GM23338 (cell line): ENCODE measurements around the gene UBTD1.

ENCODE experiments used
- EZH2 ChIP-seq: fragments of 200-600 bp; sonication (generic); IDR thresholded peaks from one replicate; pipeline ENCODE4 v1.8.0; 2017; ENCODE audit warnings: antibody characterized with exemption, mild to moderate bottlenecking, low read depth; ENCODE audit not compliant: unreplicated experiment
- POLR2AphosphoS5 ChIP-seq: IDR thresholded peaks from 2 replicates; pipeline ENCODE4 v1.6.1; 2016; ENCODE audit warnings: antibody characterized with exemption, low read depth
- TF ChIP-seq, protein P1 (sequence below): IDR thresholded peaks from one replicate; pipeline ENCODE4 v1.6.1; 2018; ENCODE audit warnings: antibody characterized with exemption; ENCODE audit not compliant: unreplicated experiment
- TF ChIP-seq, protein P2 (sequence below), 2 experiments: fragments of 200-600 bp in 1 of 2; sonication (generic) in 1 of 2; conservative IDR thresholded peaks; 2 replicates each; pipeline versions ENCODE4 v1.5.1 to v1.6.1; 2016 to 2017; ENCODE audit warnings: antibody characterized with exemption in 2 of 2, low read depth in 2 of 2, mild to moderate bottlenecking in 2 of 2, moderate library complexity in 1 of 2

DNA sequence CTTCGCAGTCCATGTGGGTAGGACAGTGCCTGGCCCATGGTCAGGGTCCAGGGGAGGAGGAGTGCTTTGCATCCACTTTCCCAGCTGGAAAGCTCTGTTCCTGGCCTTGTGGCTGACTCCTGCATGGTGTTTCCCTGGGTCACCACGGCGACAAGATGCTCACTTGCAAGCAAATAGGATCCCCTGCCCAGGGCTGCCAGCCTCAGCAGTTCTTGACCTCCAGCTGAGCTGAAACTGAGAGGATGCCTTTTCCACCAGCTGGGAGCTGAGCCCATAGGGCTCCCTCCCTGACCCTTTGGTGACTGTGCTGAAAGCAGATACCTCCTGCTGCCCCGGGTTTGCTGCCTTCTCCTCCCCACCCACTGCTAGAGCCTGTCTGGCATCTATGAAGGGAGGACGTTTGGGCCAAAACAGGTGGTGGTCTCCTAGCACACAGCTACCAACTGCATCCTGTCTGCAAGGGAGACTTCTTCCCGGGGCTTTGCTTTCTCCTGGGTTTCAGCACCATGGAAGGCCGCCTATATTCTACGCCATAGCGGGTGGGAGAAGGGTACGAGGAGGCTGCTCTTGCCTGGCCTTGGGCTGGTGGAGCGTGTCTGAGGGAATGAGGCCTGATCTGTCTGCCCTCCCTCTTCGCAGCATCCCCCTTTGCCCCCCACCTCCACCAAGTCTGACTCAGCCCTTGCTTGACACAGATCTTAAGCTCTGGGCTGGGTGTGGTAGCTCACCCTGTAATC, 34.4 kb downstream of the UBTD1 start:
- TF ChIP-seq POLR2AphosphoS5 (no peak), EZH2 (no peak)
- TF ChIP-seq, protein P1, sequence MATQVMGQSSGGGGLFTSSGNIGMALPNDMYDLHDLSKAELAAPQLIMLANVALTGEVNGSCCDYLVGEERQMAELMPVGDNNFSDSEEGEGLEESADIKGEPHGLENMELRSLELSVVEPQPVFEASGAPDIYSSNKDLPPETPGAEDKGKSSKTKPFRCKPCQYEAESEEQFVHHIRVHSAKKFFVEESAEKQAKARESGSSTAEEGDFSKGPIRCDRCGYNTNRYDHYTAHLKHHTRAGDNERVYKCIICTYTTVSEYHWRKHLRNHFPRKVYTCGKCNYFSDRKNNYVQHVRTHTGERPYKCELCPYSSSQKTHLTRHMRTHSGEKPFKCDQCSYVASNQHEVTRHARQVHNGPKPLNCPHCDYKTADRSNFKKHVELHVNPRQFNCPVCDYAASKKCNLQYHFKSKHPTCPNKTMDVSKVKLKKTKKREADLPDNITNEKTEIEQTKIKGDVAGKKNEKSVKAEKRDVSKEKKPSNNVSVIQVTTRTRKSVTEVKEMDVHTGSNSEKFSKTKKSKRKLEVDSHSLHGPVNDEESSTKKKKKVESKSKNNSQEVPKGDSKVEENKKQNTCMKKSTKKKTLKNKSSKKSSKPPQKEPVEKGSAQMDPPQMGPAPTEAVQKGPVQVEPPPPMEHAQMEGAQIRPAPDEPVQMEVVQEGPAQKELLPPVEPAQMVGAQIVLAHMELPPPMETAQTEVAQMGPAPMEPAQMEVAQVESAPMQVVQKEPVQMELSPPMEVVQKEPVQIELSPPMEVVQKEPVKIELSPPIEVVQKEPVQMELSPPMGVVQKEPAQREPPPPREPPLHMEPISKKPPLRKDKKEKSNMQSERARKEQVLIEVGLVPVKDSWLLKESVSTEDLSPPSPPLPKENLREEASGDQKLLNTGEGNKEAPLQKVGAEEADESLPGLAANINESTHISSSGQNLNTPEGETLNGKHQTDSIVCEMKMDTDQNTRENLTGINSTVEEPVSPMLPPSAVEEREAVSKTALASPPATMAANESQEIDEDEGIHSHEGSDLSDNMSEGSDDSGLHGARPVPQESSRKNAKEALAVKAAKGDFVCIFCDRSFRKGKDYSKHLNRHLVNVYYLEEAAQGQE: no peak
- TF ChIP-seq, protein P2, sequence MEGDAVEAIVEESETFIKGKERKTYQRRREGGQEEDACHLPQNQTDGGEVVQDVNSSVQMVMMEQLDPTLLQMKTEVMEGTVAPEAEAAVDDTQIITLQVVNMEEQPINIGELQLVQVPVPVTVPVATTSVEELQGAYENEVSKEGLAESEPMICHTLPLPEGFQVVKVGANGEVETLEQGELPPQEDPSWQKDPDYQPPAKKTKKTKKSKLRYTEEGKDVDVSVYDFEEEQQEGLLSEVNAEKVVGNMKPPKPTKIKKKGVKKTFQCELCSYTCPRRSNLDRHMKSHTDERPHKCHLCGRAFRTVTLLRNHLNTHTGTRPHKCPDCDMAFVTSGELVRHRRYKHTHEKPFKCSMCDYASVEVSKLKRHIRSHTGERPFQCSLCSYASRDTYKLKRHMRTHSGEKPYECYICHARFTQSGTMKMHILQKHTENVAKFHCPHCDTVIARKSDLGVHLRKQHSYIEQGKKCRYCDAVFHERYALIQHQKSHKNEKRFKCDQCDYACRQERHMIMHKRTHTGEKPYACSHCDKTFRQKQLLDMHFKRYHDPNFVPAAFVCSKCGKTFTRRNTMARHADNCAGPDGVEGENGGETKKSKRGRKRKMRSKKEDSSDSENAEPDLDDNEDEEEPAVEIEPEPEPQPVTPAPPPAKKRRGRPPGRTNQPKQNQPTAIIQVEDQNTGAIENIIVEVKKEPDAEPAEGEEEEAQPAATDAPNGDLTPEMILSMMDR (conservative IDR thresholded peaks at IDR 0.05; ENCODE audit: low read depth in 2 of 2): no peak
